ENCODE data around the gene ZBTB40.
A peak's percentile ranks its signal among the peaks of the same experiment; 100 is the strongest.

ZBTB40 gene

GRCh38 chr1:22420455-22421053 is 31.1 kb upstream of the ZBTB40 start:
- no peak for FAIRE-seq
- DNase-seq (ENCODE audit: insufficient read length, low spot score), result peak; percentile 41

GRCh38 chr1:22426781-22427180 is 24.9 kb upstream of the ZBTB40 start:
- FAIRE-seq, result no peak

GRCh38 chr1:22428672-22429071 is 23.0 kb upstream of the ZBTB40 start:
- peak; percentile 91 for FAIRE-seq
- peak; percentile 27 for DNase-seq (ENCODE audit: insufficient read length, low spot score)

More at GRCh38 chr1:22426781-22427180, 24.9 kb upstream of the ZBTB40 start:
- no peak for DNase-seq (ENCODE audit: insufficient read length, low spot score)

- DNase-seq (ENCODE audit: insufficient read length, low spot score) (no peak), FAIRE-seq (no peak)
Observed at GRCh38 chr1:22431965-22432364, 19.7 kb upstream of the ZBTB40 start.

DNA sequence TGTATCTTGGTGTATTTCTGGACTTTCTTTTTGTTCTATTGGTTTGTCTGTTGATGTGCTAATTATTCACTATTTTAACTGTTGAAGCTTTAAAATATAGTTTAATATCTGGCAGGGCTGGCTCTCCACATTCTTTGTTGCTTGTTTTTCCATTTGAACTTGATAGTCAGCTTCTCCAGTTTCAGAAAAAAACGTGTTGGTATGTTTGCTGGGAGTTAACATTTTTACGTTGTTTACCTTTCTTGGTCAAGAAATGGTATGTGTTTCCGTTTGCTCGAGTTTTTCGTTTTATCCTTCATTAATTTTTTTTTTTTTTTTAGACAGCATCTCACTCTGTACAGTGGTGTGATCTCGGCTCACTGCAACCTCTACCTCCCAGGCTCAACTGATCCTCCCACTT is 16.9 kb upstream of the ZBTB40 start:
- FAIRE-seq (no peak), DNase-seq (ENCODE audit: insufficient read length, low spot score) (no peak)

DNA sequence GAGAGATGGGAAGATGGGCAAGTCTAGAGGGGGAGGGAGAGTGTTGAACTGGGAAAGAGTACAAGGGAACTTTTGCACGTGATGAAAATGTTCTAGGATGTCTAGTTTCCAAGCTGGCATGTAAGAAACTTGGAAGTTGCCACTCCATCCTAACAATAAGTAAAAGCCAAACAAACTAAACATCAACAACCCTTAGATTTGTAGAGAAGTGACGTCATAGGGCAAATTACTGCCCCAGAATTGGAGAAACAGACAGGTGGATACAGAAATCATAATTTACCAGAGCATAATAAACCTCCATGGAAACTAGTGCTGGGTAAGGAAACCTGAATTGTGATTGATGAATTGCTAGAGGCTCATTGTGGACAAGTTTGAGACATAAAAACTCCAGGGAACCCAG is 14.7 kb upstream of the ZBTB40 start:
- no peak for DNase-seq (ENCODE audit: insufficient read length, low spot score)
- FAIRE-seq, result no peak

DNA sequence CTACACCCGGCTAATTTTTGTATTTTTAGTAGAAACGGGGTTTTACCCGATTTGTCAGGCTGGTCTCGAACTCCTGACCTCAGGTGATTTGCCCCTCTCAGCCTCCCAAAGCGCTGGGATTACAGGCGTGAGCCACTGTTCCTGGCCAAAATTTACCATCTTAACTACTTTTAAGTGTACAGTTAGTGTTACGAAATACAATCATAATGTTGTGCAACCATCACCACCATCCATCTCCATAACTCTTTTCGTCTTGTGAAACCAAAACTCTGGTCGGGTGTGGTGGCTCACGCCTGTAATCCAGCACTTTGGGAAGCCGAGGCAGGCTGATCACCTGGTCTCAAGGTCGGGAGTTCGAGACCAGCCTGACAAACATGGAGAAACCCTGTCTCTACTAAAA is 14.1 kb upstream of the ZBTB40 start:
- no peak for DNase-seq (ENCODE audit: insufficient read length, low spot score)
- no peak for FAIRE-seq

GRCh38 chr1:22440582-22440981 is 11.1 kb upstream of the ZBTB40 start:
- FAIRE-seq (no peak), DNase-seq (ENCODE audit: insufficient read length, low spot score) (no peak)

- DNase-seq (ENCODE audit: insufficient read length, low spot score) (no peak), FAIRE-seq (no peak)
Observed at GRCh38 chr1:22442212-22442894, 9.3 kb upstream of the ZBTB40 start.

DNA sequence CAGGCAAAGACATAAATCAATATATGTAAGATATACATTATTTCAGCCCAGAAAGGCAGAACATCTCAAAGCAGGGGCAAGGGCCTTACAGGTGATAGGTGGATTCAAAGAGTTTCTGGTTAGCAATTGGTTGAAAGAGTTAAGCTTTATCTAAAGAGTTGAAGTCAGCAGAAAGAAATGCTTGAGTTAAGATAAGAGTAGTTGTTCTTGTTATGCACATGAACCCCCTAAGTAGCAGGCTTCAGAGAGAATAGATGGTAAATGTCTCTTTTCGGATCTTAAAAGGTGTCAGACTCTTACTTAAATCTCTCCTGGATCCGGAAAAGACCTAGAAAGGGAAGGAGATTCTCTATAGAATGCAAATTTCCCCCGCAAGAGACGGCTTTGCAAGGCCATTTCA is 8.3 kb upstream of the ZBTB40 start:
- FAIRE-seq (no peak), DNase-seq (ENCODE audit: insufficient read length, low spot score) (no peak)

GRCh38 chr1:22444856-22445255 is 6.8 kb upstream of the ZBTB40 start:
- FAIRE-seq (no peak), DNase-seq (ENCODE audit: insufficient read length, low spot score) (no peak)

DNA sequence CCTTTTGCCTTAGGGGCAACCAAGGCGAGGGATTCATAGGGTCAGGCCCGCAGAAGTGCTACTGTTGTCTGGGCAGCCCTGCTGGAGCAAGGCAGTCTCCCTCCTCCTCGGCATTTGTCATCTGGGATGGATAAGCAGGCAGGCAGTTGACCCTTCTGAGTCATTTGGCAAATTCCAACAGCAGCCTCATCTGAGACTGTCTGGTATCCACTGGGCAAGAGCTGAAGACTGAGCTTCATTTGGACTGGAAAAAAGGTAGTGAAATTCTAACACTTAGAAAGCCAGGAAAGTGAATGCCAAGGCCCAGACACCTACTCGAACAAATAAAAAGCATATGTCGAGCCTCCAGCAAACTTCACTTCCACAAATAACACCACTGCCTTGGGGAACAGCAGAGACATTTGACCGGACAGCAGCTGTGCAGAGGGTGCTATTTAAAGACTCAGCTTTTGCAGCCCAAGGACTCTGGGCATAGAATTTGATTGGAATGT is 4.0 kb upstream of the ZBTB40 start:
- FAIRE-seq, result no peak
- DNase-seq (ENCODE audit: insufficient read length, low spot score), result no peak

GRCh38 chr1:22449636-22450035 is 2.0 kb upstream of the ZBTB40 start:
- FAIRE-seq (no peak), DNase-seq (ENCODE audit: insufficient read length, low spot score) (no peak)

DNA sequence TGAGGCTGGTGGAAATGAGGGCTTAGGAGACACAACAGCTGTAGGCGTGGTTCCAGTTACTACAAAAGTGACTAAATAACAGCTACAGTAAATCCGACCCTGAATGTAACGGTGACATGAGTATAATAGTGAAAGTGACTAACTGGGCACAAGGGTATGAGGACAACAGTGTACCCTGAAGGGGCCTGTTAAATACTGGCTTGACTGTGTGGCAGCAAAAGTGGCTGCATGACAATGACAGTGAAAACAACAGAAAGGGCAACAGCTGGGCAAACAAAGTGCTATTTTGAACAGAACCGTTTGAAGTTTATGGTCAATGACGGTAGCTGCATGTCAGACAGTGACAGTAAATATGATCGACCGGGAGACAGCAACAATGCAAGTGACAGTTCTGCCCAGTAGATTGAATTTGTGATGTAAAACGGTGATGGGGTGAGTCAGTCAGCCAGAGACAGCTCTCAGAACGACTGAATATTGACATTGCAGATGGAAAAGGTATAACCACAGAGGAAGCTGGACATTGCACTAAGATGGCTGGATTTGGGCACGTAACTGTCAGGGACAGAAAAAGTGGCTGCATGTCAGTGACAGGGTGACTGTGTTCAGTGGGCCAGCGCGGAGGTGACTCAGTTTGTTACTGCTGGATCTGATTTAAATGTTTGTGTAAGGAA is 1.2 kb upstream of the ZBTB40 start:
- no peak for DNase-seq (ENCODE audit: insufficient read length, low spot score)
- FAIRE-seq, result no peak

DNA sequence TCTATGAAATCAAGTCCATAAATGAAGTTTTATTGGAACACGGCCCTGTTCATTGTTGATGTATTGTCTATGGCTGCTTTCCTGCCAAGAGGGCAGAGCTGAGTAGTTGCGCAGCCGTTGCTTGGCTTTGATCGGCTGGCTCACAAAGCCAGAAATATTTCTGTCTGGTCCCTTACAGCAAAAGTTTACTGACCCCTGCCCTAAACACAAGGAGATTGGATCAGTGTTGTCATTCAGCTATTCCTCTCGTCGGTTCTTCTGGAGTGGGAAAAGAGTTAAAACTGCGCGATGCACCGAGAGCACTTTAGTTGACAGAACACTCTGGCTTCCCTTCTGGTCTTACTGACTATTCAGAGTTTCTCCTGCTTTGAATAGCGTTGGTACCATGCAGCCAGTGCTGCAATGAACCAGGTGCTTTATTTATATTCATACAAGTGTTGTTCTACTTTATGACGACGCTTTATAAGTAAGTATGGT is 868 bp downstream of the ZBTB40 start:
- DNase-seq (ENCODE audit: insufficient read length, low spot score) (no peak), FAIRE-seq (peak; percentile 48)

DNA sequence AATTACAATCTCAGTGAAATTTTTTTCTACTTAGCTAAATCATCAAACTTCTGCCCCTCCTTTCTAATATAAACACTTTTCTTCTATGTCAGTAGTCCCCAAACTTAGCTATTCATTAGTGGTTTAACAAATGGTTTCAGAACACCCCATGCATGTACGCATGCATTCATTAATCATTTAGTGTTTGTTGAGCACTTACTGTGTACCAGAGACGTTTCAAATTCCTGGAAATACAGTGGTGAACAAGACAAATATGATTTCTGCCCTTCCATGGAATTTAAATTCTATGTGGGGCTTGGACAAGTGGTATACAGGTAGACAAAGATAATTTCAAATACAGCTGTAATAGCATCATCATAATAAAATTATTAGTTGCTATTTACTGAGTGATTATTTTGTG is 1.5 kb downstream of the ZBTB40 start:
- DNase-seq (ENCODE audit: insufficient read length, low spot score), result no peak
- FAIRE-seq, result no peak

- DNase-seq (ENCODE audit: insufficient read length, low spot score) (no peak), FAIRE-seq (no peak)
Observed at GRCh38 chr1:22454476-22455056, 2.9 kb downstream of the ZBTB40 start.

DNA sequence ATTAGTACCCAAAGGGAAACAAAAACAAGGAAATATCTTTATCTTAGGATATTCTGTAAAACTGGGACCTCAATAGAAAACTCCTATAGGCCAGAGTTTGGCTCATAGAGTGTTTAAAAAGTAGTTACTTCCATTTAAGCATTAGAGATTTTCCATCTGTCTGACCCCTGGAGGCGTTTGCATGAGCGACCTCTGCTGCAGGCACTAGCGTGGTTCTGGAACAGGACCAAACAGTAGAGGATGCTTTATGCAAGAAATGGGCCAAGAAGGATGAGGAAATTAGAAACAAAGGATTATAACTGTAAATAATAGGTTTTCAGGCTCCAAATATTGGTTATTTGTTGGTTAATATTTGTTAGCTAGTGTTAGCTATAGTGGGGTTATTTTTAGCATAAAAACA is 5.7 kb downstream of the ZBTB40 start:
- DNase-seq (ENCODE audit: insufficient read length, low spot score), result no peak
- no peak for FAIRE-seq

GRCh38 chr1:22457836-22458235 is 6.2 kb downstream of the ZBTB40 start:
- DNase-seq (ENCODE audit: insufficient read length, low spot score) (no peak), FAIRE-seq (no peak)

DNA sequence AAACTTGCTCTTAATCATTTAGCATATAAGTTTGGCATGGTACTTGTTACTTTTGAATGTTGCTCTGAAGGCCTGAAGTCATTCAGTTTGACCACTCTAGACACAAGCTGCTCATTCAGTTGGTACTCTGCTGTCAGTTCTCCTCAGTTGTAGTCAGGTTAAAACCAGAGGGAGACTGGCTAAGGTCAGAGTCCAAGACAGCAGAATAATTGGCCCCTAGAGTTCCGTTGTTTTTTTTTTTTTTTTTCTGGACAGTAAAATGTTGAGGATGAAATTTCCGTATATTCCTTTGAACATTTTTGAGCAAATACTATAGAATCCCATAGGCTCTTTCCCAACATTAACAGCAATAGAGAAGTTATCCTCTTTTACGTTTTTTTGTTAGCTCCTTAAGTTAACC is 9.4 kb downstream of the ZBTB40 start:
- no peak for DNase-seq (ENCODE audit: insufficient read length, low spot score)
- no peak for FAIRE-seq

DNA sequence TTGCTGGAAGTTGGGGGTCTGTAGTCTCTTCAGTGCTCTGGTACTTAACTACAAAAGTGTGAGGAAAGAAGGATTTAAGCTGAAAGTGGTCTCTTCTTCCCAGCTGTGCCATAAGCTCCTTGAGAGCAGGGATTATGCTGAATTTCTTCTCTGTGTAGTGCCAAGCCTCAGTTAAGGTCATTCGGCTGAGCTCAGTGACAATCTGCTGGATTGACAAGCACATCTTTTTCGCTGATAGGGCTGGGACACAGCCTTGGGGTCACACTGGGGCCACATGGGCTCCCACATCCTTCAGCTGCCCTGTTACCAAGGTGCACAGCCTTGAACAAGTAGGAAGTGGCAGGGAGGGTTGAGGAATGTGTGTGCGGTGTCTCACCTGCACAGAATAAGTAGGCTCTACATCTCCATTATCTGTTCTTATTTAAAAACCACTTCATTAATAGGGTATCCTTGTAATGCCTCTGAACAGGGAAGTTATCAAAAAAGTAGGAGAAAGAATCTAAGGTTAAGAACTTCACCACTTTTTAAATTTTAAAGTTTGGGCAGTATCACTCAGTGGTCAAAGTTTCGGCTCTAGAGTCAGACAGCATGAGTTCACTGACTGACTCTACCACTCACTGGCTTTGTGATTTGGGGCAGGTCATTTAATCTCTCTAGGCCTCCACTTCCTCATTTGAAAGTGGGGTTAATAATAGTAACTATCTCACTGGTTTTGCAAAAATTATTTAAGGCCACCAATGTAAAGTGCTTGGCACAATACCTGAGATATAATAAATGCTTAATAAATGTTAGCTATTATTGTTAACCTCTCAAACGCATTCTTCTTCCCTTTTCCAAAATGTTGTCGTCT is 10.3 kb downstream of the ZBTB40 start:
- DNase-seq (ENCODE audit: insufficient read length, low spot score), result no peak
- no peak for FAIRE-seq

Data from GM19239 (cell line).